GM21786 (cell line): Measurements from ENCODE around the gene CNTN6.
A peak's percentile ranks its signal among the peaks of the same experiment; 100 is the strongest.

Experiments
- ATAC-seq: cut with Tn5 transposase; IDR thresholded peaks from one replicate; pipeline ENCODE4 v1.9.1; 2021; ENCODE audit not compliant: unreplicated experiment

Gene CNTN6

DNA sequence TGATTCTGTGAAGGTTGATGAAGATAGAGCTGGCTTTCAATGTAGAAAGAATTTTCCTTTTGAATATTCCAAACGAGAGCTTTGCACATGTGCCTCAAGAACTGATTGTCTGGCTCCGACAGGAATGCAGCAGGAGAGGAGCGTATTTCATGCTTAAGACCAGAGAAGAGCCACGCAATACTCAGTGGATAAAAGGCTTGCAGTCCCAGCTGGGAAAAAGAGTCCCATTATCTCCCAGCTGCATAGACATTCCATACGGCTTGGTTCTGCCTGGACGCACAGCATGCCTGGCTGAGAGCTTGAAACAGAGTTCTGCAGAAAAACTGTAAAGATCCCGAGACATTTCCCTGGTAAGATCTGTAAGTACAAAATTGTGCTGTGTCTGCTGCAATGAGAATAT lies at the start of gene CNTN6:
Gene CNTN6, plus strand, starts transcription at position 254 of the 400 bp plus-strand sequence. CDS start 54,985 bp downstream, outside the sequence.
- ATAC-seq = no peak

DNA sequence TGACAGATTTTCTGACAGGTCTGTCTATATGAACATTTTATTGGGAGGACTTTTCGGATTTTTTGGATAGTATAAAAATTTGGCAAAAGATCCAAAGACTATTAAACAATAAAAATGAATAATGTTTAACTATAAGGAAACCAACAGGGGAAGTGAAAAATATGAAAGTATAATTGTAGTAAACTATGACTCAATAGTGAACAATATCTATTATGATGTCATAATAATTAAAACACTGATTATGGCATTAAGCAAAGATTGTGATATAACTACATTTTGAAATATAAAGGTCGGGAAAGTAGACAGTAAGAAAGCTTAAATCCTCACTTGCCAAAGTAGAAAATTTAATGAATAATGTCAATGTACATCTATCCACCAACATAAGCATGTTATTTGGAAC lies 44.3 kb upstream of the CNTN6 start:
- no peak for ATAC-seq

DNA sequence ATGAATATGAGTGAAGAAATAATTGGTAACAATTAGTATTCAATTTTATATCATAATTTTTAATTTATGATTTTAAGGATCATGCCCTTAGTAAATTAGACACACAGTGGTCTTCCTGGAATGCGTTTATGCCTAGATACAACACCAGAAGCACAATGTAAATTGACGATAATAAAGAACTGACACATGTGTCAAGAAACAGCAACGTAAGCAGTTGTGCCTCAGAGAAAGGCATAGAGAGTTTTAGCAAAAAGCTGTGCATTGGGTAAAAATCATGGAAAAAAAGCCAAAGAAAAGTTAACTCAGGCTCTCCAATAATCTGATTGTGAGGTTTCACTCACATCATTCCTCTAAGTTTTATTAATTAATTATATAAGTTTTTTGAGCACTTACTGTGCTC lies 37.0 kb upstream of the CNTN6 start:
- ATAC-seq = no peak

DNA sequence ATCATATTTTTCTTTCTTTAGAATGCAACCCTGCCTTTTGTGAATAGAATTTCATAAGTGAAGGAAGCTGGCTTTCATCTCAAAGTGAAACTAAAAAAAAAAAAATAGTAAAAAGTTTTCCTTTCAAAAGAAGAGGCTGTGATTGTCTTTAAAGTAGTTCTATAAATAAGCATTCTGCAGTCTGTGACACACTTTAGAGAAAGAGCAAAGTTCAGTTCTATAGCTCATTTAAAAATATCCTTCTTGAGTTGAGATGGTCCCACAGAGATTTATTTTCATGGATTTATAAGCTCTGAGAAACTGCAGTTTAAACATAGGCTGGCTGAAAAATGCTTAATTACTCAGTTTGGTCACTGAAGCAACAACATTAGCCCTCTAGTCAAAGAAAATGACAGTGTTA lies 36.1 kb upstream of the CNTN6 start:
- no peak for ATAC-seq

DNA sequence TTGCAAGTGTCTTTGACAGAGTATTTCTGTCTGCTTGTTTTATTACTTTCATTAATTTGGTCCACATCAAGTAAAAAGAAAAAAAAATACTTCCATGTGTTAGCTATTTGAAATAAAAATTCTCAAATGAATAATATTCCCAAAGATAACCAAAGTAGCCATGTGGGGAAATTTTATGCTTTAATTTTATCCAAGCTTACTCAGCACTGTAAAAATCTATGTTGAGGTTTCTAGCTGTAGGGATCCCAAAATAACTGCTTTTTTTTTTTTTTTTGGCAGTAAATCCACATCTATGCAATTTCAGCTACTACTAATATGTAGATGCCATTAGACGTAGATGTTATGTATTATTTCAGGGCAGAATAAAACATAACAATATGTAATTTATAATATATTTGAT lies 35.4 kb upstream of the CNTN6 start:
- no peak for ATAC-seq

DNA sequence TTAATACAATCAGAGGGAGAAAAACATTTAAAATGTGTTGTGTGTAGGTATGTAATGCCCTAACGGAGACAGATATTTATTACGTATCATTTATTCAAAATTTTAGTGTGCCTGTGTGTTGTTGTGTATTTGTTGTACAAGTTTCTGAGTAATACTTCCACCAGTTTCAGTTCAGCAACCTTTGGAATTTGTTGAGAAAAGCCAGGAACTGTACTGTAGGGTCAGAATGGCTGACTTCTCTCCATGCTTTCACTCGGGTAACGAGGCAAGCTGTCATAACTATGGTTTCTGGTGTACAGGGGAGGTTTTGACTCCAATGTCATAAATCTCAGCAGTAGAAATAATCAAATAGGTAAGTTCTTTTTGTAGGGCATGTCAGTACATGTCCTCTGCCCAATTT lies 23.8 kb upstream of the CNTN6 start:
- ATAC-seq = no peak

DNA sequence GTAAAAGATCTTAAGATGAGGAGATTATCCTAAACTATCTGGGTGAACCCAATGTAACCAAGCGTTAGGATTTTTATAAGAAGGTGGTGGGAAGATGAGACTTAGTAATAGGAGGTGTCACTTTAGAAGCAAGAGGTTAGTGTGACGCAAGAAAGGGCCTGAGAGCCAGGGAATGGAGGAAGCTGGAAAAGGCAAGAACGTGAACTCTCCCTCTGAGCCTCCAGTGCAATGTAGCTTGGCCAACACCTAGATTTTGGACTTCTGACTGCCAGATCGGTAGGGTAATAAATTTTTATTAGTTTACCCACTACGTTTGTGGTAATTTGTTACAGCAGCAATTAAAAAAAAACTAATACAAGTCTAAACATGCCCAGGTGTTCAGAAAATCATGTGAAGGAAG lies 20.8 kb upstream of the CNTN6 start:
- no peak for ATAC-seq

DNA sequence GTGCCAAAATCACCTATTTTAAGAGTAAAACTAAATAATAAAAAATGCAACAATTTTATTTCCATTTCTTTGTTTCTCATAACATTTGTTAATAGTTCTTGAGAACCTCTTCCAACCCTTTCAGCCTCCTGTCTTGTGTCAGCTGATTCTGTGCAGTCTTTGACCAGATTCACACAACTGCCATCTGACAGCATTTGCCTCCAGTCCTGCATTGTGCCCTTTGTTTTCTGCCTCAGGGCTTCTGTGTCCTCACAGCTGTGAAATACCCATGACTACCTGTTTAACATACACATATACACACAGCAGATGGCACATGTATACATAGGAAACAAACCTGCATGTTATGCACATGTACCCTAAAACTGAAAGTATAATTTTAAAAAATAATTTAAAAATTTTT lies 13.2 kb upstream of the CNTN6 start:
- no peak for ATAC-seq

DNA sequence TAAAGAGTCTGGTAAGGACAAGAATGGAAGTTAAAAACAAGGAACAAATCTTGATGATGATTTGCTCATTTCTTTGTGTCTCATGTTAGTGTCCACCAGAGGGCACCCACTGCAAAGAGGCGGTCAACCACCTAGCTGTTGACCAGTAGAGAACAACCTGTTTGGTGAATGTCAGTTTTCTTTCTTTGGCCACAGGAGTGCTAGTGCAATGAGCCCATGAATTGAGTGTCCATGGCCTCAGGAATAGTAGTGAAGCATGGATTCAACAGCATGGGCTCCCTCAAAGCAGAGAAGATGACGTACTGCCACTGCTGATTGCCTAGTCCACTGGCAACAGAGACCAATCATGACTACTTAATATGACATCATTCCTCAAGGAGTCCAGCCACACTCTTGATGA lies 10.7 kb upstream of the CNTN6 start:
- peak; percentile 42 for ATAC-seq

DNA sequence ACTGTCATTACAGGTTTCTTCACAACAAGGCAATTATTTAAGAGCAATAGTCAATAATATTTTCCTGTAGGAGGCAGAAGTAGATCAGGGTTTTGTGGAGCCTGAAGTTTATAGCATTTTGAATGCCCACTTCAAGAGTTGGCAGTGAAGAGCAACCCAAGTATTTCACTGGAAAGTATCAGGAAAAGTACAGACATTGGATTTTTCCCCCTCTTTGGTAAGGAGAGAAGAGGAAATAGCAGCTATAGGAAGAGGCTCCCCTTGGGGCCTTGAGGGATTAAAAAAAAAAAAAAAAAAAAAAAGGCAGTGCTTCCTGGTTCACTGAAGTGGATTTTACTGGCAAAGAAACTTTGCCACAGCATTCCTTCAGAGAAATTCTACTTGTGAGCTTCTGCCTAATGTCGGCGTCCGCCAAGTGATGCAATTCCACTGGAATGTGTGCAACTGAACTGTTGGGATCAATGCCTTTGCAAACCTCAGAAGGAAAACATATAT lies 5.7 kb upstream of the CNTN6 start:
- ATAC-seq = no peak

DNA sequence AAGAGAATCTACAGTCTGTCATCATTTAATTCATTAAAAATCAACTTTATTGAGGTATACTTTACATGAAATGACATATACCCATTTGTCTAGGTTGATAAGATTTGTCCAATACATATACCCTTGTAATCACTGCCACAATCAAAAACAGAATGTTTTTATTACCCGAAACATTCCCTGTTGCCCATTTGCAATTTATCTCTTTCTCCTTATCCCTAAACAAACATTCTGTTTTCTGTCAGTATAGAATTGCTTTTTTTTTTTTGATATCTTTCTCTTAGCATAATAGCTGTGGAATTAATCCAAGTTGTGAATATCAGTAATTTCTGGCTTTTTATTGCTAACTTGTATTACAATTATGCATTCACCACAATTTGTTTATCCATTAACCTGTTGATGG lies 4.3 kb upstream of the CNTN6 start:
- ATAC-seq = no peak

DNA sequence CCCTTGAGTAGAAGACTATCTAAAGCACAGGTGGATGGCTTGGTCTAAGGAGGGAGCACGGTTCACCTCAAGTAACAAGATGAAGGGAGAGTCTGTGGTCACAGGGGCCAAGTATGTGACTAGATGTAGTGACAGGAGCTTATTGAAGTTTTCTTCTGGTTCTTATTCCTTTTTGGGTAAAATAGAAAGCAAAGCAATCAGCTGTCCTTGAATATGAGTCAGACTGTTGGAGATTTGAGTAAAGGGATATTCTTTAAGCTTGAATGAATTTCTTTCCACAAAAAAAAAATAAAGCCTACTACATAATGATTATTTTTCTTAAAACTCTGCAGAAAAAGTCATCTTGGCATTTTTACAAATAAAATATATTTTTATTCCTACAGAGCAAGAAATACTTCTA lies 1.5 kb upstream of the CNTN6 start:
- ATAC-seq = no peak

DNA sequence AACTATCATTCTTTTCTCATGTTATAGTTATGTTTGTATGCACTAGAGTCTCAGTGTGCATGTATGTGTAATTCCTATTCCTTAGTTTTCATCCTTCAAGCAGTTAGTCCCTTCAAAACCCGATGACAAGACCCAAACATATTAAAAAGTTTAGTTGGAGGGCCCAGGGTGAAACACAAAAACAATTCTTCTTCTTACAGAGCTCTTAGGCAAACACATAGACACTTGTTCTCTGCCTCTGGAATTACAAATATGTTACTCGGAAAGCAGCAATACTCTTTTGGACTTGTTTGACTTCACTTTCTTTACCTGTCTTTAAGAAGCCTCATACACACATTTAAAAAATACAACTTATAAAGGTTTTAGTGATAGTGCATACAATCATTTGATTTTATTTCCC lies 763 bp upstream of the CNTN6 start:
- ATAC-seq = no peak

DNA sequence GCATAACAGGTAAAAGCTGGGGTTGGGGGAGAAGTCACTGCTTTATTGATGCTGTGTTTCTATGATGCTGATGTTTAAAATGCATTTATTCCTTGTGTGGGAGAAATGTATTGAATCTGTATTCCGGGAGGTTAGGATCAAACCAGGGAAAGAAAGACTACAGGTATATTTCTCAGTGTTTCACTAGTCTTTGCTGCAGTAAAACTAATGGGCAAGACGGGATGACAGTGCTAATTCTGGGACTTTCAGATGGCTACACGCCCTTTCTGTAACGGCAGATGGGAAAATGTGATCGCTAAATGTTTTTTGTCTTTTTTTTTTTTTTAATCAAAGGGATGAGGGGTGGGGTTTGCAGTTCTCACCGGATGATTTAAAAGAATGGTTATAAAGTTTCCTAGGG lies 393 bp downstream of the CNTN6 start:
- no peak for ATAC-seq

DNA sequence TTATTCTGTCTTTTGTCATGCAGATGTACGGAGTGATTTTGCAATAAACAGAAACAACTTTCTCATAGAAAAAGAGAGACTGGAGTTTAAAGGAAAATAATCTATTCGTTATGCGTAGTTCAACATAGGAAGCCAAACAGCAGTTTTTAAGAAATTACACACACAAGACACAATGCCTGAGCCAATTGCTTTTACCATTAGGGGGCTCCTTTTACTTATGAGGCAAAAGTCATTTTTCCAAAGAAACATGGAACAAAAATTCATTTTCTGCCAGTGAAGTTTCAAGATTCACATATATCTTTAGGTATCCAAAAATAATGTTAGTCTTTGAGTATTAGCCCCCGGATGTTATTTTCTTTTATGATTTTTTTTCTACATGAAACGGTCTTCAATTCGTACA lies 10.7 kb downstream of the CNTN6 start:
- ATAC-seq = no peak

DNA sequence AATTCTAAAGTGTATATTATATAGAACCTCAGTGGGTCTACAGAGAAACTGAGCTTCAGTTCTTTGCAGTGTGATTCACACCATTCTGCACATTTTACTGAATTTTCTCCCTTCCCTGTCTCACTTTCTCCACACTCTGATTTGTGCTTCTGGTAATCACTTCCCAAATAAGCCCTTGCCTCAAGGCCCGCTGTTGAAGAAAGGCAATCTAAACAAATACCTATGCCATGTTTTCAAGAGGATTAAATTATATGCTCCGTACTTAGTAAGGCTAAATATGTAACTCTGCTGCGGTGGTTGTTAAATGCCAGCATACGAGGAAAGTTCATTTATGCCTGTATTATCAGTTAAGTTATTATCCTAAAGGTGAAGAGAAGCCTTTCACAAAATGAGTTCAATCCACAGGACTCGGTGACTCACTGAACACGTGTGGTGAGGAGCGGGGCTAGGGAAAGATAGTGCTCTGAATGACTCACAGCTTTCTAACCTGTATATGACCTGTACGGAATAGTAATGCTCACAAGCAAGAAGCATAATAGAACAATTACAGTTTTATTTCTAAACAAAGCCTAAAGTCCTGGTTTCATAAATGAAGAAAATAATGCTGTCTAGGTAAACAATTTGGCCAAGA lies 25.1 kb downstream of the CNTN6 start:
- no peak for ATAC-seq

DNA sequence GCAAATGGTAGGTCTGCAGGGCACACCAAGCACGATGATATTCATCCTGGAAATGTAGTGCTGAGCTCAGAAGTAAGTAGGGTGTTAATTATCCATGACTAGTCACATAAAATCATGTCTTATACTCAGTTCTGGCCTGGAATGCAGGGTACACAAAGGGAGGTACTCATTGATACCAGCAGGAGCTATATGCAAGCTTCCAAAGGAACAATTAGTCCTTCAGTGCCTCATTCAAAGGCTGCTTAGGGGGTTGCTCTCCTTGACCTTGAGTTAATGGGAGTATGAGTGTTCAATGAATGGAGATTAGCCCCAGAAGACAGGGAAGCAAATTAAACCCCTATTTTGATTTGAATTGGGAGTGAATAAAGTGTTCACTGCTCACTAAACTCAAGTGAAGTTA lies 38.3 kb downstream of the CNTN6 start:
- no peak for ATAC-seq

DNA sequence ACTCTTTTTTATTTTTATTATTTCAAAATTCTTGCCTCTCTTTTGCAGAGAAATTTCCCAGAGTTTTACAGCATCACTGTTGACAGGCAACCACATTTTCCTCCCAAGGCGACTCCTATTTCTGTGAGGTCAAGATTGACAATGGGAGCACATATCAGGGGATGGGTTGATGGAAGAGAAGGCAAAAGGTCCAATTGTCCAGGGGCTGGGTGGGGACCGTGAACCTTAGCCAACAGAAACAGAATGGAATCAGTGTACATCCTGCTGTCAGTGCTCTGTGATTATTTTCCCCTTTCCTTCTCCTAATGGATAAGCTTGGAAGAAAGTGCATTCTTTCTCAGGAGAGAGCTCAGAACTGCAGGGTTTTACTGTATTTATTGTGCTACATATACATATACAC lies 42.4 kb downstream of the CNTN6 start:
- ATAC-seq = no peak

DNA sequence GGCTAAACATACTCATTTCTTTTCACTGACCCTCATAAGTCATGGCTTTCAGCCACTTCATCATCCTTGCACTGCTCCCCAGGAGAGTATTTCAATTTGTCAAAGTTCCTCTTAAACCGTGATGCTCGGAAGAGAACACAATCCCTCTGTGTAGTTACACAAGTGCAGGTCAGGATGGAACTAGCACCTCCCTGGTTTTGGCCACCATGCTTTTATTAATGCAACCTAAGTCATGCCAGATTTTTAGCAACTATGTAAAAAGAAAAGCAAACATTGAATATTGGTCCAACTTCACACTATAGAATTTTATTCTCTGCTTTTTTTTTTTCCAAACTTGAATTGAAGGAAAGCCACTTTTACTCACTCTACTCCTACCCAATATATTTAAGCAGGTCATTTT lies 45.2 kb downstream of the CNTN6 start:
- no peak for ATAC-seq

DNA sequence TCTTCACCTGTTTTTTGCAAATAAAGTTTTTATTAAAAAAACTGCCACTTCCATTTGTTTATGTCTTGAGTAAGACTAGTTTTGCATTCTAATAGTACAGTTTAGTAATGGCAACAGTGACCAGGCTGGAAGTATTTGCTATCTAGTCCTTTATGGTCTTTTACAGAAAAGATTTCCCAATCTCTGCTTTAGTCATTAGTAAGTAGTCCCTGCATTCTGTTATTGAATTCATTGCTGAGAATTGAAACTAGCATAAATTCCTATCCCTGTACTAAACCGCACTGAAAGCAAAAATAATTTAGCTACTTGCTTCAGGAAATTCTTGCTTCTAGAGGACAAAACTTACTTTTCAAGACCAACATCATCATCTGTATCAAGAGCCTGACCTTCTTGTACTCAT lies 46.2 kb downstream of the CNTN6 start:
- no peak for ATAC-seq

DNA sequence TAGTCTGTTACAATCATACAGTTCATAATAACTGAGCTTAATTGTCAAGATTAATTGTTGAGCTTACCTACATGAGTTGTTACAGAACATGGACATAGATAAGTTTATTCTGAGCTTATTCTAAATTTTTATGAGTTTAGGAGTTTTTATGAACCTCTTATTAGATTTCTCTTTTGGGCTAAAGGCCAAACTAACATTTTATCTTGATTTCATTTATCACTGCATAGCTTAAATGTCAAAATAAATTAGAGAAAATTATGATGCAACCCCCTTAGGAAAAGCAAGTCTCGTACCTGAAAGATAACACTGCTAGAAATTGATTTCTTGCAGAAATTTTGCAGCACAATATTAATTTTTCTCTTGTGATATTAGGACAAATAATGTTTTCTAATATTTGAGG lies 54.5 kb downstream of the CNTN6 start:
- ATAC-seq = no peak

DNA sequence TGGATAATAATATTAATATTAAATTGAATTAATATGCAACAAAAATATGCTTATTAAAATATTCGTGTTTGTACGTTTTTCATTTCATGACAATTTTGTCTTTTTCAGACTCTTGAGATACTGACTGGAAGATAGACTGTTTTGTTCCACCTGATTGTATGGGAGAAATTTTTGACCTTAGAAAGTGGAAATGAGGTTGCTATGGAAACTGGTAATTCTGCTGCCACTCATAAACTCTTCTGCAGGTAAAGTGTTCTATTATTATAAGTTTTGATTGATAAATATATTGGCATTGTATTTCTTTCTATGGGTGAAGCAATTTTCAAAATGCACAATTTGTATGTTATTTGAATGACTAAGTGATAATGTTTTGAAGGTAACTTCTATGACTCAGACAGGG lies 55.0 kb downstream of the CNTN6 start:
- no peak for ATAC-seq

DNA sequence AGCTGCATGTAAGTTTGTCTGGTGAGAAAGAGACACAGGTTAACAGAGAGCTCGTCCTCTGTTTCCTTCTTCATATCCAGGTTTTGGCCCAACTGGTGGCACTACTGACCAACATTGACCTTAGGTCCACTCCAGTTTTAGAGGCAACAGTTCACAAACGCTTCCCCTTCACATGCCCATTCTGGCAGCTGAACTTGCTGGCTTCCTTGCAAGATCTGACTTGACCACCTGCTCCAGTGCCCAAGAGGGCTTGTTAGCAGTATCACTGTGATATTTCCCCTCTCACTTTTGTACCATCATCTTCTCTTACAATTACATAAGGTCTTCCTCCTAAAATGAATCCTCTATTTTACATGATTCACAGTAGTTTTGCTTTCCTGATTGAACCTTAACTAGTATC lies 71.3 kb downstream of the CNTN6 start:
- no peak for ATAC-seq

DNA sequence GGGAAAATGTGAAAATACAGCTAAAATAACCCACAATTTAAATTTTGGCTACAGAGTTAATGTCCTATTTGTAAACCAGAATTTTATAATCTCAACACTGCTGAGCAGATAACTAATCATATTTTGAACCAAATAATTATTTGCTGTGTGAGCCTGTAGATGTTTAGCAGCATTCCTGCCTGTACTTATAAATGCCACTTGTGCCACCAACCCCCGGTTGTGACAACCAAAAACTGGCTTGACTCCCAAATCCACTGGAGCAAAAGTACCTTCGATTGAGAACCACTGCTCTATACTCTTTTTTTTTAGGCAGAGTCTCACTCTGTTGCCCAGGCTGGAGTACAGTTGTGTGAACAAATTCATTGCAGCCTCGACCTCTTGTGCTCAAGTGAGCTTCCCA lies 78.5 kb downstream of the CNTN6 start:
- ATAC-seq = no peak
